Ovary (tissue), 3 donors: ENCODE data around the gene TOP2B.

ENCODE experiments used
- POLR2A ChIP-seq: fragments of 450-650 bp; IDR thresholded peaks from one replicate; pipeline ENCODE4 v1.6.1; 2017; ENCODE audit warnings: antibody characterized with exemption, mild to moderate bottlenecking, moderate library complexity
- TF ChIP-seq, protein P1 (sequence below), 3 donors: fragments of 450-650 bp in 2 of 3; fragments of 200-600 bp in 1 of 3; IDR thresholded peaks; one replicate each; pipeline versions ENCODE4 v1.5.1 to v1.8.0; 2016 to 2022; ENCODE audit warnings: antibody characterized with exemption in 3 of 3, mild to moderate bottlenecking in 1 of 3
- donor health status: DM: no; HTN: no; CAD: no.

DNA sequence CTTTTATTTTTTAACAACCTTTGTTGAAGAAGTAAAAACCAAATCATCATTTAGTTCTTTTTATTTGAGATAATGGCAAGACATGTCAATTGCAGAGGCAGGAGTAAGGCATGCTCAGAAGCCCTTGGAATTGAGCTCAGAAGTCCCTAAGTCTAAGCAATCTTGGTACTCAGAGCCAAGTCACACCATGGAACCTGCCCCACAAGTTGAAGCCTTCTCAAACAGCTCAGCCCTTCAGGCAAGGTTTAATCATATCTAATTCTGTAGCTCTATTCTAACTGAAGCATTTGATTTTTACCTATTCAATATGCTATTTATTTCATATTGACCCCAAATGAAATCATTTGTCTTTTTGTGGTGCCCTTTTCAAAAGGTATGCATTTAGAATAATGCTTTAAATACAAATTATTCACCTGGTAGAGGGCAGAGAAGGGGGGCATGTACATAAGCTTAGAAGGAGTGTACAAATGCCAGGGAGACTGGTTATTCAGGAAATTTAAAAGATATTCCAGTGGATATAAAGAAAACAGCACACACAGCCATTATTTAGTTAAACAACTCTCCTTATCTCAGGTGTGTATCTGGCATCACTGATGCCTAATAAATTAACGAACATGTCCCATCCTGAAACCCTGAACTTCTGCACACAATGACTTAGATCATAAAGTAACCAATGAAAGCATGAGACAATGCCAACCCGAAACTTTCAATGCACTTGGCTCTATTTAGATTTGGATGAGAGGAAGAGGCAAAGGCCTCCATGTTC is 26.2 kb upstream of the TOP2B start:
- TF ChIP-seq POLR2A = no peak
- TF ChIP-seq, protein P1, sequence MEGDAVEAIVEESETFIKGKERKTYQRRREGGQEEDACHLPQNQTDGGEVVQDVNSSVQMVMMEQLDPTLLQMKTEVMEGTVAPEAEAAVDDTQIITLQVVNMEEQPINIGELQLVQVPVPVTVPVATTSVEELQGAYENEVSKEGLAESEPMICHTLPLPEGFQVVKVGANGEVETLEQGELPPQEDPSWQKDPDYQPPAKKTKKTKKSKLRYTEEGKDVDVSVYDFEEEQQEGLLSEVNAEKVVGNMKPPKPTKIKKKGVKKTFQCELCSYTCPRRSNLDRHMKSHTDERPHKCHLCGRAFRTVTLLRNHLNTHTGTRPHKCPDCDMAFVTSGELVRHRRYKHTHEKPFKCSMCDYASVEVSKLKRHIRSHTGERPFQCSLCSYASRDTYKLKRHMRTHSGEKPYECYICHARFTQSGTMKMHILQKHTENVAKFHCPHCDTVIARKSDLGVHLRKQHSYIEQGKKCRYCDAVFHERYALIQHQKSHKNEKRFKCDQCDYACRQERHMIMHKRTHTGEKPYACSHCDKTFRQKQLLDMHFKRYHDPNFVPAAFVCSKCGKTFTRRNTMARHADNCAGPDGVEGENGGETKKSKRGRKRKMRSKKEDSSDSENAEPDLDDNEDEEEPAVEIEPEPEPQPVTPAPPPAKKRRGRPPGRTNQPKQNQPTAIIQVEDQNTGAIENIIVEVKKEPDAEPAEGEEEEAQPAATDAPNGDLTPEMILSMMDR (IDR thresholded peaks at IDR 0.05) = no peak
